BJ (cell line): ENCODE results near the gene SGIP1. TPM values are rescaled to one million over a fixed set of nuclear protein-coding genes. Genes with fewer than 3 reads are reported as not detected.

Experiments used
- CTCF ChIA-PET: fragments of 350-600 bp; formaldehyde crosslinking; extraction: SDS; loops from one replicate; lab custom pipeline; 2021; ENCODE audit warnings: antibody characterized with exemption, inconsistent platforms; lab: Yijun Ruan, JAX
- POLR2A ChIA-PET: fragments of 300-600 bp; sonication (Branson Sonifier 250); formaldehyde crosslinking; extraction: SDS; loops from one replicate; lab custom pipeline; 2021; ENCODE audit warnings: antibody characterized with exemption; lab: Charles Lee
- DNase-seq: peaks from one replicate; pipeline ENCODE4 v3.0.0-alpha.2; 2011; ENCODE audit warnings: low read depth
- H3K27me3 ChIP-seq: 2 replicates; pipeline ENCODE4 v1.6.0; 2011; ENCODE audit warnings: low read length; ENCODE audit not compliant: control insufficient read depth, insufficient read depth
- H3K36me3 ChIP-seq: 2 replicates; pipeline ENCODE4 v1.5.1; 2011; ENCODE audit warnings: low read length; ENCODE audit not compliant: control insufficient read depth, insufficient read depth
- H3K4me3 ChIP-seq: 2 replicates; pipeline ENCODE4 v1.5.1; 2011; ENCODE audit warnings: low read depth, mild to moderate bottlenecking, control low read depth, low read length
- CTCF ChIP-seq: IDR thresholded peaks from 2 replicates; pipeline ENCODE4 v1.5.1; 2011; ENCODE audit warnings: low read depth, mild to moderate bottlenecking, control low read depth, inconsistent platforms, low read length, moderate library complexity; ENCODE audit not compliant: insufficient read depth
- polyA plus RNA-seq: library from polyadenylated mRNA; depleted of rRNA; stranded (reverse); fragments of >200 nt; gene quantifications from 2 replicates; pipeline ENCODE4 v1.2.3, GENCODE V29; 2011

SGIP1 gene
- polyA plus RNA-seq, 1 experiment: 49.4 TPM

GRCh38 chr1:66596191-66596590 is 62.2 kb downstream of the SGIP1 start:
- no peaks in the 10 kb centered on the region for H3K27me3 ChIP-seq
- no peak for TF ChIP-seq CTCF
- no peak for DNase-seq
- H3K36me3 ChIP-seq: no peaks in the 10 kb centered on the region; the same call in none of the 2 replicates
- CTCF ChIA-PET: interaction anchor here (0.7 kb wide), 1 partner anchor 26 kb away, joined by 3 read pairs; no protein-coding TSS in a partner anchor
- POLR2A ChIA-PET: no interaction called here
- H3K4me3 ChIP-seq: no peak overlapping the region

- no peak for TF ChIP-seq CTCF
- no peaks in the 10 kb centered on the region for H3K27me3 ChIP-seq
- no peak overlapping the region for H3K4me3 ChIP-seq
- ChIA-PET CTCF (no interaction called here), POLR2A (no interaction called here)
- H3K36me3 ChIP-seq: no peaks in the 10 kb centered on the region; the same call in 1 of the 2 replicates
- no peak for DNase-seq
Observed at GRCh38 chr1:66597500-66597899, 63.5 kb downstream of the SGIP1 start.

GRCh38 chr1:66598670-66599069 is 64.7 kb downstream of the SGIP1 start:
- peak; percentile 41 for DNase-seq
- no peak for TF ChIP-seq CTCF
- POLR2A ChIA-PET: no interaction called here
- no peaks in the 10 kb centered on the region for H3K27me3 ChIP-seq
- no peaks in the 10 kb centered on the region; the same call in 1 of the 2 replicates for H3K36me3 ChIP-seq
- no peak overlapping the region for H3K4me3 ChIP-seq
- CTCF ChIA-PET: no interaction called here

- TF ChIP-seq CTCF: no peak
- no peak overlapping the region for H3K4me3 ChIP-seq
- POLR2A ChIA-PET: no interaction called here
- no peak for DNase-seq
- no peaks in the 10 kb centered on the region for H3K27me3 ChIP-seq
- CTCF ChIA-PET: interaction anchor here (1.6 kb wide), 1 partner anchor 9 kb away, joined by 4 read pairs; no protein-coding TSS in a partner anchor
- H3K36me3 ChIP-seq: no peaks in the 10 kb centered on the region; the same call in 1 of the 2 replicates
Observed at GRCh38 chr1:66599346-66599745, 65.4 kb downstream of the SGIP1 start.

- Histone ChIP-seq H3K27me3 (no peaks in the 10 kb centered on the region), H3K4me3 (no peak overlapping the region), H3K36me3 (no peaks in the 10 kb centered on the region)
- TF ChIP-seq CTCF: no peak
- no peak for DNase-seq
- CTCF ChIA-PET: interaction anchor here (1.6 kb wide), 1 partner anchor 8 kb away, joined by 4 read pairs; no protein-coding TSS in a partner anchor
- POLR2A ChIA-PET: no interaction called here
Observed at GRCh38 chr1:66599899-66600737, 66.2 kb downstream of the SGIP1 start.
